WTC11 (cell line): ENCODE data around the gene BCKDHA. TPM values are rescaled to one million over a fixed set of nuclear protein-coding genes. Genes with fewer than 3 reads are reported as not detected.

ENCODE experiments used
- ATAC-seq: fragments of 200-7000 bp; cut with Tn5 transposase; 2 replicates; pipeline ENCODE4 v1.10.0; 2021; ENCODE audit warnings: mild to moderate bottlenecking, moderate library complexity
- CTCF ChIA-PET: fragments of 300-600 bp; sonication (Branson Sonifier 250); formaldehyde crosslinking; loops from one replicate; lab custom pipeline; 2021; ENCODE audit warnings: antibody characterized with exemption; lab: Charles Lee
- POLR2A ChIA-PET: fragments of 350-600 bp; sonication (Branson Sonifier 250); formaldehyde crosslinking; loops from one replicate; lab custom pipeline; 2021; ENCODE audit warnings: antibody characterized with exemption; lab: Charles Lee
- DNase-seq: peaks from one replicate; pipeline ENCODE4 v3.0.0; 2021; ENCODE audit warnings: low spot score
- H3K27ac Mint-ChIP-seq: 2 replicates; pipeline ENCODE4 v1.8.0; 2021; ENCODE audit warnings: mixed read lengths
- H3K27me3 Mint-ChIP-seq: 2 replicates; pipeline ENCODE4 v1.8.0; 2021; ENCODE audit warnings: low read depth, mild to moderate bottlenecking, moderate library complexity, mixed read lengths
- H3K36me3 Mint-ChIP-seq: 2 replicates; pipeline ENCODE4 v1.8.0; 2021; ENCODE audit warnings: mixed read lengths
- H3K4me1 Mint-ChIP-seq: 2 replicates; pipeline ENCODE4 v1.8.0; 2022; ENCODE audit warnings: mixed read lengths
- H3K4me3 Mint-ChIP-seq: 2 replicates; pipeline ENCODE4 v1.8.0; 2021; ENCODE audit warnings: mild to moderate bottlenecking, moderate library complexity, mixed read lengths
- H3K9me3 Mint-ChIP-seq: 2 replicates; pipeline ENCODE4 v1.8.0; 2021; ENCODE audit warnings: mixed read lengths
- CREB1 ChIP-seq: sonication (generic); formaldehyde crosslinking; IDR thresholded peaks from 2 replicates; pipeline ENCODE4 v1.8.0; 2023; ENCODE audit warnings: mild to moderate bottlenecking, missing genetic modification reagents
- ESRRA ChIP-seq: sonication (generic); formaldehyde crosslinking; IDR thresholded peaks from 2 replicates; pipeline ENCODE4 v1.8.1; 2022; ENCODE audit warnings: mild to moderate bottlenecking, missing genetic modification reagents, borderline replicate concordance
- FOXK1 ChIP-seq: sonication (generic); formaldehyde crosslinking; IDR thresholded peaks from 2 replicates; pipeline ENCODE4 v1.8.0; 2022; ENCODE audit warnings: mild to moderate bottlenecking, moderate library complexity, missing genetic modification reagents
- HMGA2 ChIP-seq: fragments of 250-450 bp; sonication (Bioruptor Pico); IDR thresholded peaks from 2 replicates; pipeline ENCODE4 v1.4.0; 2021; ENCODE audit warnings: mild to moderate bottlenecking, moderate library complexity
- IRF2 ChIP-seq: sonication (generic); formaldehyde crosslinking; IDR thresholded peaks from 2 replicates; pipeline ENCODE4 v1.8.0; 2022; ENCODE audit warnings: low read depth, missing genetic modification reagents, borderline replicate concordance
- JAZF1 ChIP-seq: fragments of 250-450 bp; sonication (Bioruptor Pico); IDR thresholded peaks from 2 replicates; pipeline ENCODE4 v1.9.0; 2021; ENCODE audit warnings: moderate library complexity, mild to moderate bottlenecking, inconsistent platforms
- MYBL2 ChIP-seq: sonication (generic); formaldehyde crosslinking; IDR thresholded peaks from 2 replicates; pipeline ENCODE4 v1.8.1; 2023; ENCODE audit warnings: mild to moderate bottlenecking, moderate library complexity, missing genetic modification reagents
- NFATC4 ChIP-seq: fragments of 250-450 bp; sonication (Bioruptor Pico); IDR thresholded peaks from 2 replicates; pipeline ENCODE4 v1.9.0; 2021; ENCODE audit warnings: mild to moderate bottlenecking
- NFYB ChIP-seq: sonication (generic); formaldehyde crosslinking; conservative IDR thresholded peaks from 2 replicates; pipeline ENCODE4 v1.8.0; 2022; ENCODE audit warnings: low read depth, missing genetic modification reagents
- NR1H2 ChIP-seq: sonication (generic); formaldehyde crosslinking; IDR thresholded peaks from 2 replicates; pipeline ENCODE4 v1.9.0; 2021; ENCODE audit warnings: mild to moderate bottlenecking, moderate library complexity, missing genetic modification reagents
- NR2C2 ChIP-seq: sonication (generic); formaldehyde crosslinking; IDR thresholded peaks from 2 replicates; pipeline ENCODE4 v1.8.0; 2022; ENCODE audit warnings: mild to moderate bottlenecking, missing genetic modification reagents
- SMAD4 ChIP-seq: sonication (generic); formaldehyde crosslinking; IDR thresholded peaks from 2 replicates; pipeline ENCODE4 v1.8.0; 2022; ENCODE audit warnings: mild to moderate bottlenecking, missing genetic modification reagents
- TEAD1 ChIP-seq: sonication (generic); formaldehyde crosslinking; IDR thresholded peaks from 2 replicates; pipeline ENCODE4 v1.8.0; 2022; ENCODE audit warnings: mild to moderate bottlenecking, missing genetic modification reagents
- TP53 ChIP-seq: sonication (generic); formaldehyde crosslinking; IDR thresholded peaks from 2 replicates; pipeline ENCODE4 v1.8.1; 2023; ENCODE audit warnings: mild to moderate bottlenecking, missing genetic modification reagents
- ZBTB21 ChIP-seq: sonication (generic); formaldehyde crosslinking; IDR thresholded peaks from 2 replicates; pipeline ENCODE4 v1.8.1; 2023; ENCODE audit warnings: mild to moderate bottlenecking, missing genetic modification reagents, borderline replicate concordance
- total RNA-seq: library from RNA; stranded (reverse); gene quantifications from 3 replicates; pipeline ENCODE4 v1.2.3, GENCODE V29; 2021
- TF ChIP-seq, protein P1 (sequence below): fragments of 200-600 bp; IDR thresholded peaks from 2 replicates; pipeline ENCODE4 v1.8.0; 2022; ENCODE audit warnings: antibody characterized with exemption
- TF ChIP-seq, protein P2 (sequence below): sonication (generic); formaldehyde crosslinking; IDR thresholded peaks from 2 replicates; pipeline ENCODE4 v1.8.0; 2022; ENCODE audit warnings: missing genetic modification reagents
- TF ChIP-seq, protein P3 (sequence below): sonication (generic); formaldehyde crosslinking; IDR thresholded peaks from 2 replicates; pipeline ENCODE4 v1.8.0; 2023; ENCODE audit warnings: missing genetic modification reagents
- TF ChIP-seq, protein P4 (sequence below): sonication (generic); formaldehyde crosslinking; IDR thresholded peaks from 2 replicates; pipeline ENCODE4 v1.8.0; 2022; ENCODE audit warnings: mild to moderate bottlenecking, missing genetic modification reagents
- TF ChIP-seq, protein P5 (sequence below): sonication (generic); formaldehyde crosslinking; IDR thresholded peaks from 2 replicates; pipeline ENCODE4 v1.8.1; 2023; ENCODE audit warnings: mild to moderate bottlenecking, missing genetic modification reagents
- TF ChIP-seq, protein P6 (sequence below): sonication (generic); formaldehyde crosslinking; IDR thresholded peaks from 2 replicates; pipeline ENCODE4 v1.8.1; 2022; ENCODE audit warnings: missing genetic modification reagents, borderline replicate concordance
- TF ChIP-seq, protein P7 (sequence below): sonication (generic); formaldehyde crosslinking; conservative IDR thresholded peaks from 2 replicates; pipeline ENCODE4 v1.8.1; 2022; ENCODE audit warnings: mild to moderate bottlenecking, missing genetic modification reagents

Gene BCKDHA
- total RNA-seq, 1 experiment from 2014 or later, result 18.8 TPM

DNA sequence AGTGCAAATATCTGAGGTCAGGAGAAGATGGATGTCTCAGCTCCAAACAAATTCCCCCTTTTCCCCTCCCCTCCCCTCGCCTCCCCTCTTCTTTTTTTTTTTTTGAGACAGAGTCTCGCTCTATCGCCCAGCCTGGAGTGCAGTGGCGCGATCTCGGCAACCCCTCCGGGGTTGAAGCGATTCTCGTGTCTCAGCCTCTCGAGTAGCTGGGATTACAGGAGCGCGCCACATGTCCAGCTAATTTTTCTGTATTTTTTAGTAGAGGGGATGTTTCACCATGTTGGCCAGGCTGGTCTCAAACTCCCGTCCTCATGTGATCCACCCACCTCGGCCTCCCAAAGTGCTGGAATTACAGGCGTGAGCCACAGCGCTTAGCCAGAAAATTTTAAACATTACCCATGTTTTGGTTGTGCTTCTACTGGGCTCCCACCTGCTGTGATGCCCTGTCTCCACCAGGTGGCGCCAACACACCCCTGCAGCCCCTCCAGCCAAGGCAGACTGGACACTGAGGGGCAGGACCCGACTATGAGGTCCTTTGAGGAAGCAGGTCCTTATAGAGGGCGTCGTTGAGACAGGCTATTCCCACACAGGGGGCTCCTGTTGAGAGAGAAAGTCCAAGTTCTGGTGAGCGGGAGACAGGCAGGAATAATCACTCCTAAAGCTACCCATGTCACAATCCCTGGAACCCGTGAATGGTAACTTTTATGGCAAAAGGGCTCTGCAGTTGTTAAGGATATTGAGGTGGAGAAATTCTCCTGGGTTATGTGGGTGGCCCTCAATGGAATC is 51.7 kb downstream of the BCKDHA start:
- H3K27me3 Mint-ChIP-seq, result peaks cover 62% of the 10 kb centered on the region
- ChIA-PET POLR2A (no interaction called here), CTCF (interaction anchor here (0.5 to 10.4 kb wide), 29 partner anchors 9 to 442 kb away, joined by 3 to 310 read pairs (median 5); partner anchors contain the start of genes B3GNT8 and DMAC2)
- ATAC-seq, result peak; percentile 94
- no peaks in the 10 kb centered on the region for H3K9me3 Mint-ChIP-seq
- peaks cover 3% of the 10 kb centered on the region for H3K4me1 Mint-ChIP-seq
- DNase-seq, result peak; percentile 89
- peak overlapping the region; percentile 70 for H3K4me3 Mint-ChIP-seq
- no peaks in the 10 kb centered on the region for H3K36me3 Mint-ChIP-seq
- no peak overlapping the region for H3K27ac Mint-ChIP-seq
- TF ChIP-seq, protein P1, sequence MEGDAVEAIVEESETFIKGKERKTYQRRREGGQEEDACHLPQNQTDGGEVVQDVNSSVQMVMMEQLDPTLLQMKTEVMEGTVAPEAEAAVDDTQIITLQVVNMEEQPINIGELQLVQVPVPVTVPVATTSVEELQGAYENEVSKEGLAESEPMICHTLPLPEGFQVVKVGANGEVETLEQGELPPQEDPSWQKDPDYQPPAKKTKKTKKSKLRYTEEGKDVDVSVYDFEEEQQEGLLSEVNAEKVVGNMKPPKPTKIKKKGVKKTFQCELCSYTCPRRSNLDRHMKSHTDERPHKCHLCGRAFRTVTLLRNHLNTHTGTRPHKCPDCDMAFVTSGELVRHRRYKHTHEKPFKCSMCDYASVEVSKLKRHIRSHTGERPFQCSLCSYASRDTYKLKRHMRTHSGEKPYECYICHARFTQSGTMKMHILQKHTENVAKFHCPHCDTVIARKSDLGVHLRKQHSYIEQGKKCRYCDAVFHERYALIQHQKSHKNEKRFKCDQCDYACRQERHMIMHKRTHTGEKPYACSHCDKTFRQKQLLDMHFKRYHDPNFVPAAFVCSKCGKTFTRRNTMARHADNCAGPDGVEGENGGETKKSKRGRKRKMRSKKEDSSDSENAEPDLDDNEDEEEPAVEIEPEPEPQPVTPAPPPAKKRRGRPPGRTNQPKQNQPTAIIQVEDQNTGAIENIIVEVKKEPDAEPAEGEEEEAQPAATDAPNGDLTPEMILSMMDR, result peak; percentile 96
- TF ChIP-seq, protein P2, sequence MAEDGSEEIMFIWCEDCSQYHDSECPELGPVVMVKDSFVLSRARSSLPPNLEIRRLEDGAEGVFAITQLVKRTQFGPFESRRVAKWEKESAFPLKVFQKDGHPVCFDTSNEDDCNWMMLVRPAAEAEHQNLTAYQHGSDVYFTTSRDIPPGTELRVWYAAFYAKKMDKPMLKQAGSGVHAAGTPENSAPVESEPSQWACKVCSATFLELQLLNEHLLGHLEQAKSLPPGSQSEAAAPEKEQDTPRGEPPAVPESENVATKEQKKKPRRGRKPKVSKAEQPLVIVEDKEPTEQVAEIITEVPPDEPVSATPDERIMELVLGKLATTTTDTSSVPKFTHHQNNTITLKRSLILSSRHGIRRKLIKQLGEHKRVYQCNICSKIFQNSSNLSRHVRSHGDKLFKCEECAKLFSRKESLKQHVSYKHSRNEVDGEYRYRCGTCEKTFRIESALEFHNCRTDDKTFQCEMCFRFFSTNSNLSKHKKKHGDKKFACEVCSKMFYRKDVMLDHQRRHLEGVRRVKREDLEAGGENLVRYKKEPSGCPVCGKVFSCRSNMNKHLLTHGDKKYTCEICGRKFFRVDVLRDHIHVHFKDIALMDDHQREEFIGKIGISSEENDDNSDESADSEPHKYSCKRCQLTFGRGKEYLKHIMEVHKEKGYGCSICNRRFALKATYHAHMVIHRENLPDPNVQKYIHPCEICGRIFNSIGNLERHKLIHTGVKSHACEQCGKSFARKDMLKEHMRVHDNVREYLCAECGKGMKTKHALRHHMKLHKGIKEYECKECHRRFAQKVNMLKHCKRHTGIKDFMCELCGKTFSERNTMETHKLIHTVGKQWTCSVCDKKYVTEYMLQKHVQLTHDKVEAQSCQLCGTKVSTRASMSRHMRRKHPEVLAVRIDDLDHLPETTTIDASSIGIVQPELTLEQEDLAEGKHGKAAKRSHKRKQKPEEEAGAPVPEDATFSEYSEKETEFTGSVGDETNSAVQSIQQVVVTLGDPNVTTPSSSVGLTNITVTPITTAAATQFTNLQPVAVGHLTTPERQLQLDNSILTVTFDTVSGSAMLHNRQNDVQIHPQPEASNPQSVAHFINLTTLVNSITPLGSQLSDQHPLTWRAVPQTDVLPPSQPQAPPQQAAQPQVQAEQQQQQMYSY (CRISPR knock-in tag), result peak; percentile 63; the same call in 1 of the 2 replicates
- TF ChIP-seq NR2C2 (CRISPR knock-in tag), result no peak

DNA sequence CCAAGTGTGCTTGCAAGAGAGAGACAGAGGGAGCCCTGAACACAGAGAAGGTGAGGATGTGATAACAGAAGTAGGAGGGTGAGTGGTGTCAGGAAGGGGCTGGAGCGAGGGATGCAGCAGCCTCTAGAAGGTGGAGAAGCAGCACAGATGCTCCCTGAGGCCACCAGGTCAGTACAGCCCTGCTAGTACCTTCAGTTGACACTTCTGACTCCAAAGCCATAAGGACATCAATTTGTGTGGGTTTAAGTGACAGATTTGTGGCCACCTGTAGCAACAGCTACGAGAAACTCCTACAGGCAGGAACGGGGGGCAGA is 52.2 kb downstream of the BCKDHA start:
- Mint-ChIP-seq H3K4me1 (peaks cover 3% of the 10 kb centered on the region), H3K27me3 (peaks cover 61% of the 10 kb centered on the region), H3K36me3 (no peaks in the 10 kb centered on the region), H3K27ac (no peak overlapping the region), H3K9me3 (no peaks in the 10 kb centered on the region), H3K4me3 (no peak overlapping the region)
- ChIA-PET POLR2A (no interaction called here), CTCF (interaction anchor here (0.7 to 10.4 kb wide), 12 partner anchors 10 to 250 kb away, joined by 3 to 310 read pairs (median 18); partner anchors contain the start of gene DMAC2)
- TF ChIP-seq FOXK1 (CRISPR knock-in tag), result no peak
- TF ChIP-seq CREB1 (CRISPR knock-in tag), result no peak
- TF ChIP-seq MYBL2 (CRISPR knock-in tag), result no peak
- no peak for TF ChIP-seq IRF2
- TF ChIP-seq, protein P3, sequence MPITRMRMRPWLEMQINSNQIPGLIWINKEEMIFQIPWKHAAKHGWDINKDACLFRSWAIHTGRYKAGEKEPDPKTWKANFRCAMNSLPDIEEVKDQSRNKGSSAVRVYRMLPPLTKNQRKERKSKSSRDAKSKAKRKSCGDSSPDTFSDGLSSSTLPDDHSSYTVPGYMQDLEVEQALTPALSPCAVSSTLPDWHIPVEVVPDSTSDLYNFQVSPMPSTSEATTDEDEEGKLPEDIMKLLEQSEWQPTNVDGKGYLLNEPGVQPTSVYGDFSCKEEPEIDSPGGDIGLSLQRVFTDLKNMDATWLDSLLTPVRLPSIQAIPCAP, result no peak
- no peak for TF ChIP-seq ZBTB21 (CRISPR knock-in tag)
- TF ChIP-seq ESRRA (CRISPR knock-in tag), result no peak
- TF ChIP-seq, protein P4, sequence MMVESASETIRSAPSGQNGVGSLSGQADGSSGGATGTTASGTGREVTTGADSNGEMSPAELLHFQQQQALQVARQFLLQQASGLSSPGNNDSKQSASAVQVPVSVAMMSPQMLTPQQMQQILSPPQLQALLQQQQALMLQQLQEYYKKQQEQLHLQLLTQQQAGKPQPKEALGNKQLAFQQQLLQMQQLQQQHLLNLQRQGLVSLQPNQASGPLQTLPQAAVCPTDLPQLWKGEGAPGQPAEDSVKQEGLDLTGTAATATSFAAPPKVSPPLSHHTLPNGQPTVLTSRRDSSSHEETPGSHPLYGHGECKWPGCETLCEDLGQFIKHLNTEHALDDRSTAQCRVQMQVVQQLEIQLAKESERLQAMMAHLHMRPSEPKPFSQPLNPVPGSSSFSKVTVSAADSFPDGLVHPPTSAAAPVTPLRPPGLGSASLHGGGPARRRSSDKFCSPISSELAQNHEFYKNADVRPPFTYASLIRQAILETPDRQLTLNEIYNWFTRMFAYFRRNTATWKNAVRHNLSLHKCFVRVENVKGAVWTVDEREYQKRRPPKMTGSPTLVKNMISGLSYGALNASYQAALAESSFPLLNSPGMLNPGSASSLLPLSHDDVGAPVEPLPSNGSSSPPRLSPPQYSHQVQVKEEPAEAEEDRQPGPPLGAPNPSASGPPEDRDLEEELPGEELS (CRISPR knock-in tag), result no peak
- TF ChIP-seq JAZF1, result no peak
- TF ChIP-seq, protein P5, sequence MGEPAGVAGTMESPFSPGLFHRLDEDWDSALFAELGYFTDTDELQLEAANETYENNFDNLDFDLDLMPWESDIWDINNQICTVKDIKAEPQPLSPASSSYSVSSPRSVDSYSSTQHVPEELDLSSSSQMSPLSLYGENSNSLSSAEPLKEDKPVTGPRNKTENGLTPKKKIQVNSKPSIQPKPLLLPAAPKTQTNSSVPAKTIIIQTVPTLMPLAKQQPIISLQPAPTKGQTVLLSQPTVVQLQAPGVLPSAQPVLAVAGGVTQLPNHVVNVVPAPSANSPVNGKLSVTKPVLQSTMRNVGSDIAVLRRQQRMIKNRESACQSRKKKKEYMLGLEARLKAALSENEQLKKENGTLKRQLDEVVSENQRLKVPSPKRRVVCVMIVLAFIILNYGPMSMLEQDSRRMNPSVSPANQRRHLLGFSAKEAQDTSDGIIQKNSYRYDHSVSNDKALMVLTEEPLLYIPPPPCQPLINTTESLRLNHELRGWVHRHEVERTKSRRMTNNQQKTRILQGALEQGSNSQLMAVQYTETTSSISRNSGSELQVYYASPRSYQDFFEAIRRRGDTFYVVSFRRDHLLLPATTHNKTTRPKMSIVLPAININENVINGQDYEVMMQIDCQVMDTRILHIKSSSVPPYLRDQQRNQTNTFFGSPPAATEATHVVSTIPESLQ (CRISPR knock-in tag), result no peak
- no peak for TF ChIP-seq NFATC4
- TF ChIP-seq, protein P6, sequence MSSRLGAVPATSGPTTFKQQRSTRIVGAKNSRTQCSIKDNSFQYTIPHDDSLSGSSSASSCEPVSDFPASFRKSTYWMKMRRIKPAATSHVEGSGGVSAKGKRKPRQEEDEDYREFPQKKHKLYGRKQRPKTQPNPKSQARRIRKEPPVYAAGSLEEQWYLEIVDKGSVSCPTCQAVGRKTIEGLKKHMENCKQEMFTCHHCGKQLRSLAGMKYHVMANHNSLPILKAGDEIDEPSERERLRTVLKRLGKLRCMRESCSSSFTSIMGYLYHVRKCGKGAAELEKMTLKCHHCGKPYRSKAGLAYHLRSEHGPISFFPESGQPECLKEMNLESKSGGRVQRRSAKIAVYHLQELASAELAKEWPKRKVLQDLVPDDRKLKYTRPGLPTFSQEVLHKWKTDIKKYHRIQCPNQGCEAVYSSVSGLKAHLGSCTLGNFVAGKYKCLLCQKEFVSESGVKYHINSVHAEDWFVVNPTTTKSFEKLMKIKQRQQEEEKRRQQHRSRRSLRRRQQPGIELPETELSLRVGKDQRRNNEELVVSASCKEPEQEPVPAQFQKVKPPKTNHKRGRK (CRISPR knock-in tag), result no peak
- TF ChIP-seq HMGA2 (CRISPR knock-in tag), result no peak
- no peak for TF ChIP-seq NFYB (CRISPR knock-in tag)
- no peak for TF ChIP-seq TP53 (CRISPR knock-in tag)
- no peak for TF ChIP-seq SMAD4 (CRISPR knock-in tag)
- TF ChIP-seq NR1H2 (CRISPR knock-in tag), result no peak
- TF ChIP-seq TEAD1 (CRISPR knock-in tag), result no peak
- TF ChIP-seq, protein P7, sequence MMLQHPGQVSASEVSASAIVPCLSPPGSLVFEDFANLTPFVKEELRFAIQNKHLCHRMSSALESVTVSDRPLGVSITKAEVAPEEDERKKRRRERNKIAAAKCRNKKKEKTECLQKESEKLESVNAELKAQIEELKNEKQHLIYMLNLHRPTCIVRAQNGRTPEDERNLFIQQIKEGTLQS (CRISPR knock-in tag), result no peak
- ATAC-seq, result no peak; the same call in 1 of the 2 replicates
- DNase-seq, result no peak
